SU-DHL-6 (cell line): ENCODE data around the gene ZDHHC15.

Source experiments
- H2AFZ ChIP-seq: fragments of 200-600 bp; sonication (generic); 2 replicates; pipeline ENCODE4 v1.6.1; 2014; ENCODE audit warnings: low read depth, mild to moderate bottlenecking, moderate library complexity, mixed read lengths, antibody characterized with exemption, low read length; ENCODE audit not compliant: severe bottlenecking
- H3F3A ChIP-seq: fragments of 200-600 bp; shearing (Covaris generic); 2 replicates; pipeline ENCODE4 v1.6.0; 2016; ENCODE audit warnings: antibody characterized with exemption, mild to moderate bottlenecking; ENCODE audit not compliant: insufficient read depth
- H3K27ac ChIP-seq: fragments of 200-600 bp; sonication (generic); 2 replicates; pipeline ENCODE4 v1.5.1; 2016; ENCODE audit warnings: low read depth, mild to moderate bottlenecking, low read length, moderate library complexity, mixed read lengths
- H3K27me3 ChIP-seq: fragments of 200-600 bp; sonication (generic), shearing (Covaris generic); 2 replicates; pipeline ENCODE4 v1.6.0; 2014; ENCODE audit warnings: mild to moderate bottlenecking, low read length
- H3K36me3 ChIP-seq: fragments of 200-600 bp; sonication (generic); 2 replicates; pipeline ENCODE4 v1.6.1; 2014; ENCODE audit warnings: mild to moderate bottlenecking, low read length, mixed read lengths
- H3K4me2 ChIP-seq: fragments of 300-600, 200-600 bp; shearing (Covaris generic), sonication (generic); 2 replicates; pipeline ENCODE4 v1.6.0; 2014; ENCODE audit warnings: low read length, low read depth, mild to moderate bottlenecking; ENCODE audit not compliant: poor library complexity, severe bottlenecking
- H3K4me3 ChIP-seq: fragments of 200-600 bp; sonication (generic); 2 replicates; pipeline ENCODE4 v1.5.1; 2014; ENCODE audit warnings: antibody characterized with exemption, low read length, mild to moderate bottlenecking, mixed read lengths; ENCODE audit not compliant: insufficient read depth, poor library complexity, severe bottlenecking
- H3K79me2 ChIP-seq: fragments of 200-600 bp; sonication (generic); 2 replicates; pipeline ENCODE4 v1.6.1; 2014; ENCODE audit warnings: mild to moderate bottlenecking, low read length, moderate library complexity; ENCODE audit not compliant: insufficient read depth
- H3K9ac ChIP-seq: fragments of 200-600 bp; sonication (generic); 2 replicates; pipeline ENCODE4 v1.7.0; 2014; ENCODE audit warnings: mild to moderate bottlenecking, low read length
- H3K9me2 ChIP-seq: fragments of 200-600 bp; sonication (generic); replicated peaks from 2 replicates; pipeline ENCODE4 v1.6.1; 2014; ENCODE audit warnings: low read length; ENCODE audit not compliant: insufficient read depth
- H3K9me3 ChIP-seq: fragments of 200-600 bp; sonication (generic); 2 replicates; pipeline ENCODE4 v1.6.1; 2014; ENCODE audit warnings: low read length, mixed read lengths; ENCODE audit not compliant: insufficient read depth
- H4K20me1 ChIP-seq: fragments of 200-600 bp; sonication (generic); 2 replicates; pipeline ENCODE4 v1.6.1; 2014; ENCODE audit warnings: low read depth, mild to moderate bottlenecking, antibody characterized with exemption, low read length, moderate library complexity, mixed read lengths
- CTCF ChIP-seq: fragments of 200-600 bp; sonication (generic); IDR thresholded peaks from one replicate; pipeline ENCODE4 v1.5.1; 2017; ENCODE audit warnings: antibody characterized with exemption, mild to moderate bottlenecking, low read length, moderate library complexity; ENCODE audit not compliant: insufficient read depth, poor library complexity, severe bottlenecking
- EZH2phosphoT487 ChIP-seq: fragments of 200-600 bp; sonication (generic), shearing (Covaris generic); conservative IDR thresholded peaks from 2 replicates; pipeline ENCODE4 v1.6.1; 2018; ENCODE audit warnings: mild to moderate bottlenecking, antibody characterized with exemption, low read length, moderate library complexity, mixed read lengths

The ZDHHC15 gene

DNA sequence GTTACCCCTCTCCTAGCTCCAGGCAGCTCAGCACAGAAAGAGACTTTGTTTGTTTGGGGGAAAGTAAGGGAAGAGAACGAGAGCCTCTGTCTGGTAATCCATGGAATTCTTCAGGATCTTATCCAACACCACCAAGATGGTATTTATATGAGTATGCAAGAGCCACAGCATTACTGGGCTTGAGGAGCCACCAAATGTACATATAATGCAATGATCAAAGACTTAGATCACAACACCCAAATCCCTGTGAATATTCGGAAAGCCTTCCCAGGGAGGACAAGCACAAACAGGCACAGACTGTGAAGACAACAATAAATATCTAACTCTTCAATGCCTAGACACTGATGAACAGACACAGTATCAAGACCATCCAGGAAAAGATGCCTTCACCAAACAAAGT is 132.4 kb downstream of the ZDHHC15 start:
- Histone ChIP-seq H3K9me2 (no peaks in the 10 kb centered on the region), H3F3A (no peaks in the 10 kb centered on the region), H3K9me3 (no peaks in the 10 kb centered on the region), H4K20me1 (no peaks in the 10 kb centered on the region), H3K4me3 (no peak overlapping the region), H2AFZ (no peak overlapping the region), H3K4me2 (no peak overlapping the region), H3K9ac (no peak overlapping the region), H3K36me3 (no peaks in the 10 kb centered on the region), H3K27me3 (no peaks in the 10 kb centered on the region), H3K79me2 (no peaks in the 10 kb centered on the region), H3K27ac (no peak overlapping the region)
- no peak for TF ChIP-seq EZH2phosphoT487
- no peak for TF ChIP-seq CTCF

DNA sequence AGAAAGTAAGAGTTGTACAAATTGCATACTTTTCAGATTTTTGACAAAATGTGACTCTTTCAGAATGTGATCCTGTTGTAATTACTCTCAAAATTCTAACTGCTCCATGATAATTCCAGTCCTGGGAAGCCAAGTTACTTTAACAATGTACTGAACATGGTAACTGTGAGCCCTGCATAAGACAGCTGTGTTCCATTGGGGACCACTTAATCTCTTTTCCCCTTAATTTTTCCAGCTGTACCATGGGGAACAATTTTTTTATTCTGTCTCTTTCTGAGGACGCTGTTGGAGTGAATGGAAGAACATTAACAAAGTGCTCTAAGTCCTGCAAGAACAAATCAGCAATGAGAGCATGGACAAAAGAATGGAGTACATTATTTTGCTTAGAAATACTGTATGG is 153.1 kb downstream of the ZDHHC15 start:
- no peak for TF ChIP-seq CTCF
- TF ChIP-seq EZH2phosphoT487 = no peak
- Histone ChIP-seq H3K27me3 (no peaks in the 10 kb centered on the region), H3K4me2 (no peak overlapping the region), H4K20me1 (no peaks in the 10 kb centered on the region), H3K9ac (no peak overlapping the region), H3K9me2 (no peaks in the 10 kb centered on the region), H3K27ac (no peak overlapping the region), H3K9me3 (no peaks in the 10 kb centered on the region), H3K79me2 (no peaks in the 10 kb centered on the region), H3K36me3 (no peaks in the 10 kb centered on the region), H2AFZ (no peak overlapping the region), H3K4me3 (no peak overlapping the region), H3F3A (no peaks in the 10 kb centered on the region)

DNA sequence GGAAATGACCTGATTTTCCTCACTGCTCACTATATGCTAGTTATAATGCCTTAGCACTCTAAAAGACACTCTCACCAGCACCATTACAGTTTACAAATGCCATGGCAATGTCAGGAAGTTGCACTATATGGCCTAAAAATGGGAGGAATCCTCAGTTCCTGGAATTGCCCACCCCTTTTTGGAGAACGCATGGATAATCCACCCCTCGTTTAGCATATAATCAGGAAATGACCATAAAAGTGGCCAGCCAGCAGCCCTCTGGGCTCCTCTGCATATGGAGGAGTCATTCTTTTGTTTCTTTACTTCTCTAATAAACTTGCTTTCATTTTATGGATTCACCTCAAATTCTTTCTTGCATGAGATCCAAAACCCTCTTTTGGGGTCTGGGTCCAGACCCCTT is 156.0 kb downstream of the ZDHHC15 start:
- no peaks in the 10 kb centered on the region for H3K36me3 ChIP-seq
- no peaks in the 10 kb centered on the region for H4K20me1 ChIP-seq
- H2AFZ ChIP-seq = no peak overlapping the region
- no peak overlapping the region for H3K9ac ChIP-seq
- H3F3A ChIP-seq = no peaks in the 10 kb centered on the region
- no peak overlapping the region for H3K4me3 ChIP-seq
- H3K27ac ChIP-seq = no peak overlapping the region
- H3K27me3 ChIP-seq = no peaks in the 10 kb centered on the region
- no peaks in the 10 kb centered on the region for H3K9me3 ChIP-seq
- H3K9me2 ChIP-seq = no peaks in the 10 kb centered on the region
- no peaks in the 10 kb centered on the region for H3K79me2 ChIP-seq
- H3K4me2 ChIP-seq = no peak overlapping the region
- TF ChIP-seq EZH2phosphoT487 (no peak), CTCF (no peak)
